Neuronal stem cell (in vitro differentiated cells): ENCODE results near the gene CHID1.
A peak's percentile ranks its signal among the peaks of the same experiment; 100 is the strongest.

Source experiments
- DNase-seq: peaks from one replicate; pipeline ENCODE4 v3.0.0-alpha.2; 2013; ENCODE audit warnings: low spot score
- H2AFZ ChIP-seq: one replicate; pipeline ENCODE4 v1.6.1; 2013; ENCODE audit warnings: mild to moderate bottlenecking, low read length, inconsistent platforms
- H2AK5ac ChIP-seq: 2 replicates; pipeline ENCODE4 v1.6.1; 2013; ENCODE audit warnings: low read depth, mild to moderate bottlenecking, inconsistent platforms, low read length, moderate library complexity, mixed read lengths
- H2BK120ac ChIP-seq: 2 replicates; pipeline ENCODE4 v1.6.1; 2013; ENCODE audit warnings: low read depth, mild to moderate bottlenecking, inconsistent platforms, low read length, moderate library complexity, mixed read lengths
- H2BK12ac ChIP-seq: one replicate; pipeline ENCODE4 v1.6.1; 2013; ENCODE audit warnings: low read length, inconsistent platforms
- H2BK15ac ChIP-seq: 2 replicates; pipeline ENCODE4 v1.6.1; 2013; ENCODE audit warnings: mild to moderate bottlenecking, low read length, inconsistent platforms, mixed read lengths
- H2BK5ac ChIP-seq: one replicate; pipeline ENCODE4 v1.6.1; 2013; ENCODE audit warnings: inconsistent platforms, mild to moderate bottlenecking, low read length, moderate library complexity
- H3K14ac ChIP-seq: one replicate; pipeline ENCODE4 v1.6.1; 2013; ENCODE audit warnings: low read length, inconsistent platforms
- H3K18ac ChIP-seq: 2 replicates; pipeline ENCODE4 v1.6.1; 2013; ENCODE audit warnings: low read length, inconsistent platforms
- H3K23ac ChIP-seq: 2 replicates; pipeline ENCODE4 v1.6.1; 2013; ENCODE audit warnings: low read depth, mild to moderate bottlenecking, mixed read lengths, low read length, inconsistent platforms; ENCODE audit not compliant: poor library complexity
- H3K27ac ChIP-seq: replicated peaks from 3 replicates; pipeline ENCODE4 v1.5.1; 2013; ENCODE audit warnings: low read length, inconsistent platforms
- H3K27me3 ChIP-seq, 3 experiments: 2 replicates each; pipeline ENCODE4 v1.6.1; 2013; ENCODE audit warnings: low read length in 3 of 3, mild to moderate bottlenecking in 2 of 3, inconsistent platforms in 1 of 3, low read depth in 1 of 3, mixed read lengths in 1 of 3, moderate library complexity in 1 of 3; ENCODE audit not compliant: control insufficient read depth in 3 of 3, insufficient read depth in 3 of 3
- H3K36me3 ChIP-seq, 2 donors: replicated peaks in 1 of 2; 2 replicates each; pipeline ENCODE4 v1.6.1; 2013; ENCODE audit warnings: low read length in 2 of 2; ENCODE audit not compliant: control insufficient read depth in 2 of 2, insufficient read depth in 2 of 2
- H3K4ac ChIP-seq: 2 replicates; pipeline ENCODE4 v1.6.1; 2013; ENCODE audit warnings: inconsistent platforms, mild to moderate bottlenecking, low read length, moderate library complexity
- H3K4me1 ChIP-seq, 2 donors: 1 replicate in 1 of 2; 2 replicates in 1 of 2; pipeline ENCODE4 v1.6.1; 2013; ENCODE audit warnings: low read length in 2 of 2, low read depth in 1 of 2; ENCODE audit not compliant: control insufficient read depth in 2 of 2, insufficient read depth in 1 of 2
- H3K4me2 ChIP-seq: one replicate; pipeline ENCODE4 v1.6.1; 2013; ENCODE audit warnings: mild to moderate bottlenecking, low read length, inconsistent platforms; ENCODE audit not compliant: insufficient read depth, poor library complexity, severe bottlenecking
- H3K4me3 ChIP-seq, 2 donors: 2 replicates each; pipeline ENCODE4 v1.5.1; 2013; ENCODE audit warnings: low read length in 2 of 2, mild to moderate bottlenecking in 2 of 2, inconsistent platforms in 1 of 2, moderate library complexity in 1 of 2
- H3K79me1 ChIP-seq: one replicate; pipeline ENCODE4 v1.6.1; 2013; ENCODE audit warnings: low read depth, mild to moderate bottlenecking, inconsistent platforms, low read length, moderate library complexity
- H3K9ac ChIP-seq: one replicate; pipeline ENCODE4 v1.6.1; 2013; ENCODE audit warnings: mild to moderate bottlenecking, low read depth, low read length, inconsistent platforms; ENCODE audit not compliant: poor library complexity
- H3K9me3 ChIP-seq, 2 donors: replicated peaks in 1 of 2; 2 replicates each; pipeline versions ENCODE3 to v1.6.1; 2013; ENCODE audit warnings: low read length in 2 of 2, mild to moderate bottlenecking in 2 of 2, inconsistent platforms in 1 of 2, low read depth in 1 of 2, mixed read lengths in 1 of 2, moderate library complexity in 1 of 2; ENCODE audit not compliant: control insufficient read depth in 2 of 2, insufficient read depth in 1 of 2
- H4K8ac ChIP-seq: one replicate; pipeline ENCODE4 v1.6.1; 2013; ENCODE audit warnings: low read depth, mild to moderate bottlenecking, inconsistent platforms, low read length, moderate library complexity
- H4K91ac ChIP-seq: one replicate; pipeline ENCODE4 v1.6.1; 2013; ENCODE audit warnings: low read length, low read depth, mild to moderate bottlenecking, inconsistent platforms; ENCODE audit not compliant: poor library complexity
- WGBS, 2 donors: extraction: QIAGEN DNeasy Blood & Tissue Kit; methylation state at CpG; one replicate each; pipeline ENCODE4 v1.1.7; 2013; ENCODE audit warnings: missing lambda C conversion rate in 2 of 2, mixed read lengths in 1 of 2; ENCODE audit not compliant: insufficient read length in 2 of 2, insufficient replicate concordance in 1 of 2; ENCODE audit errors: extremely low coverage in 2 of 2; 5-methylcytosine and 5-hydroxymethylcytosine counted together

CHID1 gene

DNA sequence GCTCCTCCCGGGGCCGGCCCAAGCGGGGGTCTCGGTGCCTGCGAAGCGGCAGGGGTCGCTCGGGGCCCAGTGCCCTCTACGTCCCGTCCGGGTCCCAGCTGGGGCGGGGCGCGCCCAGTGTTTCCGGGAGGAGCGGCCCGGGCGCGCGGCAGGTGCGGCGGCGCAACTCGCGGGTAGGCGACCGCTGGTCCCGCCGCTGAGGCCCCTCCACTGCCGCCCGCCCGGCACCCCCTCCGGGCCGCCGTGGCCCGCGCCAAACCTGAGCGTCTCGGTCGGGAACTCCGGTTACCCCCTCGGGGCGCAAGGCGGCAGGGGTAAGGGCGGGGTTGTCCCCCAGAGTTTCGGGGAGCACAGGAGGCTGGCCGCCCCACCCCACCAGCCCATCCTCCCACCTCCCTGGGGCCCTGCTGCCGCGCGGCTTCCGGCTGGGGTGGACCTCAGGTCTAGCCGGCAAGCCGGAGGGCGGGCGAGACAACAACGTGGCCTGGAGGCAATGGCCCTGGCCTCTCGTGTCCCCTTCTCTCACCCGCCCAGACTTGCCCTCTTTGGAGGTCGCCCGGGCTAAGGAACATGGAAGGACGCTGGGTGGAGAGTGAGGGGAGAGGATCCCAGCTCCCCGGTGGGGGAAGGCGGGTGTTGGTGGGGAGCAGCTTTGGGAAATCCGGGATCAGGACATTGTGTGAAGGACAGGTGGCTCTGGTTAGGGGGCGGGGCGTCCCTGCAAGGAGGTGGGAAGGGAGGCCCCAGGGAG, 83.3 kb downstream of the CHID1 start:
- peak overlapping the region; percentile 88 for H2BK5ac ChIP-seq
- H4K8ac ChIP-seq: no peak overlapping the region
- no peak overlapping the region for H2BK120ac ChIP-seq
- no CpG with 5 or more reads among the region's 66 CpGs for WGBS, 2 donors
- peaks cover 9 to 56% (median 18%) of the 10 kb centered on the region in 3 experiments for H3K27me3 ChIP-seq
- H3K4me1 ChIP-seq: peaks cover 44 to 50% of the 10 kb centered on the region in 2 donors
- peaks cover 0 to 25% of the 10 kb centered on the region in 2 donors for H3K36me3 ChIP-seq
- H3K79me1 ChIP-seq: peaks cover 3% of the 10 kb centered on the region
- no peak for DNase-seq
- peak overlapping the region; percentile 77 for H3K9ac ChIP-seq
- peaks cover 0 to 3% of the 10 kb centered on the region in 2 donors for H3K9me3 ChIP-seq
- H3K4ac ChIP-seq: no peak overlapping the region
- H3K18ac ChIP-seq: peak overlapping the region; percentile 92
- peak overlapping the region; percentile 80 for H2AFZ ChIP-seq
- H3K4me2 ChIP-seq: peak overlapping the region; percentile 83
- peak overlapping the region; percentile 97 for H3K14ac ChIP-seq
- peak overlapping the region; percentile 93 for H3K23ac ChIP-seq
- H3K4me3 ChIP-seq: peak overlapping the region; percentile 45 to 55
- H3K27ac ChIP-seq: no peak overlapping the region
- H2BK15ac ChIP-seq: peak overlapping the region; percentile 69
- H4K91ac ChIP-seq: no peak overlapping the region
- peak overlapping the region; percentile 85 for H2AK5ac ChIP-seq
- H2BK12ac ChIP-seq: no peak overlapping the region

DNA sequence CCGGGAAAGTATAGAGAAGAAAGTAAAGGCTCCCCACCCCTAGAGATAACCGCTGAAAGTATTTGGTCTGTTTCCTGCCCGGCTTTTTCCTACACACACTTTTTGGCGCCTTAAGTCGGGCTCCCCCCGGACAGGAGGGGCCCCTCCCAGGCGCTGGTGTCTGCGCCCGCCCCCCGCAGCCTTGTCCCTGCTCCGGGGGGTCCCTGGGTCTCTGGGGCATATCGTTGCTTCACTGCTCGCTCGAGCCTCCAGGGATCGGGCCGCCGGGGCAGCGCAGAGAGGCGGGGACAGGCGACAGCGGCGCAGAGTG, 83.8 kb downstream of the CHID1 start:
- Histone ChIP-seq H3K4me2 (peak overlapping the region; percentile 83), H3K18ac (peak overlapping the region; percentile 92), H3K23ac (peak overlapping the region; percentile 93), H3K27me3 (peaks cover 9 to 52% (median 13%) of the 10 kb centered on the region in 3 experiments), H3K79me1 (peaks cover 3% of the 10 kb centered on the region), H3K9ac (peak overlapping the region; percentile 77), H3K9me3 (peaks cover 0 to under 1% of the 10 kb centered on the region in 2 donors), H4K8ac (no peak overlapping the region), H2BK15ac (no peak overlapping the region), H4K91ac (no peak overlapping the region), H3K14ac (no peak overlapping the region), H2BK120ac (no peak overlapping the region), H2AK5ac (no peak overlapping the region), H3K4ac (no peak overlapping the region), H3K4me3 (peak overlapping the region; percentile 45 to 55), H2BK12ac (no peak overlapping the region), H3K4me1 (peaks cover 38 to 44% of the 10 kb centered on the region in 2 donors), H2BK5ac (peak overlapping the region; percentile 88), H3K36me3 (peaks cover 0 to 30% of the 10 kb centered on the region in 2 donors), H2AFZ (peak overlapping the region; percentile 80), H3K27ac (no peak overlapping the region)
- no peak for DNase-seq
- no CpG with 5 or more reads among the region's 22 CpGs for WGBS, 2 donors

DNA sequence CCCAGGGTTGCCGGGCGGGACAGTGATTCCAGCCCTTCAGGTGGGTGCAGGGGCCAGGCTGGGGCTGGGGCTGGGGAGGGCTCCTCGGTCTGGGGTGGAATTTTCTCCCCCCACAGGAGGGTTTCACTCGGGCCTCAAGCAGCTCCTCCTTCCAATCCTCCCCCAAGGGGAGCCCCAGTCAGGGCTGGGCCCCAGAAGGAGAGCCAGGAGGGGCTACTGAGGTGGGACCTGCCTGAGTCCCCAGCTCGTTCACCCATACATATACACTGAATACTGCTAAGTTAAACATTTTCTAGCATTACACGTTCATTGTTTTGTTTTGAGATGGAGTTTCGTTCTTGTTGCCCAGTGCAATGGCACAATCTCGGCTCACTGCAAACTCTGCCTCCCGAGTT, 84.4 kb downstream of the CHID1 start:
- peak overlapping the region; percentile 23 for H3K4ac ChIP-seq
- no peak overlapping the region for H3K4me2 ChIP-seq
- no peak overlapping the region for H3K23ac ChIP-seq
- H3K27me3 ChIP-seq: peaks cover 6 to 47% (median 8%) of the 10 kb centered on the region in 3 experiments
- no peak for DNase-seq
- peaks cover 33 to 39% of the 10 kb centered on the region in 2 donors for H3K4me1 ChIP-seq
- H2BK15ac ChIP-seq: no peak overlapping the region
- H3K36me3 ChIP-seq: peaks cover 0 to 36% of the 10 kb centered on the region in 2 donors
- no peaks in the 10 kb centered on the region for H3K9me3 ChIP-seq
- H3K9ac ChIP-seq: no peak overlapping the region
- H2AFZ ChIP-seq: no peak overlapping the region
- H2BK120ac ChIP-seq: no peak overlapping the region
- H3K14ac ChIP-seq: no peak overlapping the region
- no peak overlapping the region for H2BK12ac ChIP-seq
- H4K8ac ChIP-seq: no peak overlapping the region
- peak overlapping the region; percentile 70 for H2AK5ac ChIP-seq
- H3K79me1 ChIP-seq: peaks cover 3% of the 10 kb centered on the region
- H3K27ac ChIP-seq: no peak overlapping the region
- no peak overlapping the region for H3K18ac ChIP-seq
- H4K91ac ChIP-seq: no peak overlapping the region
- no peak overlapping the region for H2BK5ac ChIP-seq
- no peak overlapping the region for H3K4me3 ChIP-seq
- no CpG with 5 or more reads among the region's 9 CpGs for WGBS, 2 donors

DNA sequence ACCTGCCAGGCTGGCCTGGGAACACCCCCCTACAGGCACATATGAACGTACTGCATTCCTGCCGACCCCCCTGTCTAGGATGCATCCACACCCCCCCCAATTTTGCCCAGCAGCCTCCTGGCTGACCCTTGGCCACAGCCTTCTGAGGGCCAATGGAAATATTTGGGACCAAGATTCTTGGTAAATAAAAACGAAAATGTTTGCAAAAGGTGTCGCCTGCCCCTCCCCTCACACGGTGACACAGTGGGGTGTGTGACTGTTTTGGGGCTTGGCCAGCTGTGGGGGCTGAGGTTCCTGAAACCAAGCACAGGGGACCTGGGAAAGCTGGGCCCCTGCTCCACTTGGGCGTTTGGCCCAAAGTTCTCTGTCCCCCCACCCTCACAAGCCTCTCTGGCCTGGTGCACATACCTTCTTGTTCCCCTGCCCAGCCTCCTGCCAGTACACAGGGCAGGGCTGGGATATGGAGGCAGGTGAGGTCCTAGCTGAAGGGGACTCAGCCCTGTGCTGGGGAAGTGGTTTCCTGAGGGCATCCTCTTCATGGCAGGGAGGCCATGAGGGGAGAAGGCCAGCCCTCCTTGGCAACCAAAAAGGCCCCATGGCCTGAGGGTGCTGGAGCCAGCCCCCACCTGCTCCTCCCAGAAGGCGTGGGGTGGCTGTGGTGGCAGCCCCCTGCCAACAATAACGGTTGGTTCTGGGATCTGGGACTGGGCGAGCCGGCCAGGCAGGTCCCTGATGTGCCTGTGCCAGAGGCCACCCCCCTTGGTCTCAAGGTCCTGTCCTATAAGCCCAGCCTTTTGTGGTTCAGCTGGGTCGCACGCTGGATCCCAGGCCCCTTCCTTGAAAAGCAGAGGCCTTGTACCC, 85.0 kb downstream of the CHID1 start:
- Histone ChIP-seq H3K27me3 (peaks cover 2 to 40% (median 3%) of the 10 kb centered on the region in 3 experiments), H4K8ac (no peak overlapping the region), H3K4me3 (no peak overlapping the region)

More for the DNA sequence above, 85.0 kb downstream of the CHID1 start:
- H3K23ac ChIP-seq: no peak overlapping the region
- DNase-seq: no peak
- peaks cover 31 to 36% of the 10 kb centered on the region in 2 donors for H3K4me1 ChIP-seq
- H3K27ac ChIP-seq: no peak overlapping the region
- H3K36me3 ChIP-seq: peaks cover 0 to 37% of the 10 kb centered on the region in 2 donors
- no peak overlapping the region for H3K14ac ChIP-seq
- WGBS, 2 donors: no CpG with 5 or more reads among the region's 12 CpGs
- no peak overlapping the region for H2BK5ac ChIP-seq
- peak overlapping the region; percentile 23 for H3K4ac ChIP-seq
- no peak overlapping the region for H3K4me2 ChIP-seq
- no peak overlapping the region for H2BK12ac ChIP-seq
- no peak overlapping the region for H2BK15ac ChIP-seq
- H3K18ac ChIP-seq: no peak overlapping the region
- no peak overlapping the region for H2AFZ ChIP-seq
- peak overlapping the region; percentile 60 for H3K9ac ChIP-seq
- H2BK120ac ChIP-seq: no peak overlapping the region
- H2AK5ac ChIP-seq: peak overlapping the region; percentile 70
- H4K91ac ChIP-seq: no peak overlapping the region
- peaks cover 3% of the 10 kb centered on the region for H3K79me1 ChIP-seq
- H3K9me3 ChIP-seq: no peaks in the 10 kb centered on the region
